Duodenal mucosa (tissue), 2 donors: ENCODE results near the gene DDAH2.
"Not testable (repeated sequence)": the region's sequence is repeated elsewhere in the genome, so short reads cannot be mapped to it uniquely, and the experiment has no call there.

ENCODE experiments used
- H3K27ac ChIP-seq: one replicate; pipeline ENCODE4 v1.7.0; 2013; ENCODE audit warnings: low read depth, low read length
- H3K27me3 ChIP-seq, 2 donors: one replicate each; pipeline ENCODE4 v1.7.0; 2013; ENCODE audit warnings: low read length in 2 of 2, control low read depth in 1 of 2; ENCODE audit not compliant: insufficient read depth in 2 of 2, control insufficient read depth in 1 of 2
- H3K36me3 ChIP-seq, 2 donors: one replicate each; pipeline ENCODE4 v1.7.0; 2013; ENCODE audit warnings: low read length in 2 of 2, control low read depth in 1 of 2; ENCODE audit not compliant: insufficient read depth in 2 of 2, control insufficient read depth in 1 of 2
- H3K4me1 ChIP-seq, 2 donors: one replicate each; pipeline ENCODE4 v1.7.0; 2013; ENCODE audit warnings: low read length in 2 of 2, control low read depth in 1 of 2; ENCODE audit not compliant: insufficient read depth in 2 of 2, control insufficient read depth in 1 of 2
- H3K4me3 ChIP-seq, 2 donors: one replicate each; pipeline ENCODE4 v1.7.0; 2013; ENCODE audit warnings: low read length in 2 of 2, low read depth in 1 of 2
- H3K9ac ChIP-seq, 2 donors: one replicate each; pipeline ENCODE4 v1.7.0; 2013; ENCODE audit warnings: low read length in 2 of 2, low read depth in 1 of 2
- H3K9me3 ChIP-seq, 2 donors: one replicate each; pipeline ENCODE4 v1.7.0; 2013; ENCODE audit warnings: low read length in 2 of 2, control low read depth in 1 of 2; ENCODE audit not compliant: control insufficient read depth in 1 of 2

The DDAH2 gene

GRCh38 chr6:31713991-31714684, 15.0 kb downstream of the DDAH2 start:
- H3K9ac ChIP-seq, result no peak overlapping the region
- H3K9me3 ChIP-seq, result no peaks in the 10 kb centered on the region
- no peak overlapping the region for H3K27ac ChIP-seq
- H3K4me1 ChIP-seq, result peaks cover 27 to 46% of the 10 kb centered on the region in 2 donors
- no peaks in the 10 kb centered on the region for H3K36me3 ChIP-seq
- H3K4me3 ChIP-seq, result no peak overlapping the region
- no peaks in the 10 kb centered on the region for H3K27me3 ChIP-seq

GRCh38 chr6:31713465-31713864, 15.6 kb downstream of the DDAH2 start:
- H3K4me3 ChIP-seq, result no peak overlapping the region

GRCh38 chr6:31712296-31712695, 16.8 kb downstream of the DDAH2 start:
- H3K9ac ChIP-seq, result no peak overlapping the region
- H3K4me1 ChIP-seq, result peaks cover 16 to 28% of the 10 kb centered on the region in 2 donors
- H3K27ac ChIP-seq, result no peak overlapping the region
- no peak overlapping the region for H3K4me3 ChIP-seq
- H3K27me3 ChIP-seq, result no peaks in the 10 kb centered on the region
- H3K9me3 ChIP-seq, result no peaks in the 10 kb centered on the region
- no peaks in the 10 kb centered on the region for H3K36me3 ChIP-seq

More at GRCh38 chr6:31713465-31713864, 15.6 kb downstream of the DDAH2 start:
- Histone ChIP-seq H3K27me3 (no peaks in the 10 kb centered on the region), H3K27ac (no peak overlapping the region), H3K9me3 (no peaks in the 10 kb centered on the region), H3K4me1 (peaks cover 21 to 39% of the 10 kb centered on the region in 2 donors), H3K36me3 (no peaks in the 10 kb centered on the region), H3K9ac (no peak overlapping the region)

- Histone ChIP-seq H3K4me1 (peaks cover 16 to 28% of the 10 kb centered on the region in 2 donors), H3K27me3 (no peaks in the 10 kb centered on the region), H3K9me3 (no peaks in the 10 kb centered on the region), H3K36me3 (no peaks in the 10 kb centered on the region), H3K4me3 (no peak overlapping the region), H3K9ac (no peak overlapping the region), H3K27ac (no peak overlapping the region)
Observed at GRCh38 chr6:31711233-31711632, 17.9 kb downstream of the DDAH2 start.

- no peak overlapping the region for H3K4me3 ChIP-seq
Observed at GRCh38 chr6:31710523-31711219, 18.4 kb downstream of the DDAH2 start.

GRCh38 chr6:31709157-31709556, 19.9 kb downstream of the DDAH2 start:
- peaks cover 15 to 26% of the 10 kb centered on the region in 2 donors for H3K4me1 ChIP-seq
- not testable (repeated sequence) for H3K9ac ChIP-seq, H3K27ac ChIP-seq, H3K4me3 ChIP-seq, H3K36me3 ChIP-seq, H3K9me3 ChIP-seq, H3K27me3 ChIP-seq

More at GRCh38 chr6:31710523-31711219, 18.4 kb downstream of the DDAH2 start:
- Histone ChIP-seq H3K27me3 (no peaks in the 10 kb centered on the region), H3K9me3 (no peaks in the 10 kb centered on the region), H3K9ac (no peak overlapping the region), H3K4me1 (peaks cover 16 to 28% of the 10 kb centered on the region in 2 donors), H3K36me3 (no peaks in the 10 kb centered on the region), H3K27ac (no peak overlapping the region)

GRCh38 chr6:31708224-31708623, 20.9 kb downstream of the DDAH2 start:
- Histone ChIP-seq H3K36me3 (no peaks in the 10 kb centered on the region), H3K4me1 (peaks cover 10 to 18% of the 10 kb centered on the region in 2 donors), H3K4me3 (no peak overlapping the region), H3K9ac (no peak overlapping the region), H3K9me3 (no peaks in the 10 kb centered on the region), H3K27me3 (no peaks in the 10 kb centered on the region), H3K27ac (no peak overlapping the region)

GRCh38 chr6:31707701-31708100, 21.4 kb downstream of the DDAH2 start:
- H3K4me3 ChIP-seq, result no peak overlapping the region
- H3K27ac ChIP-seq, result no peak overlapping the region
- H3K9ac ChIP-seq, result no peak overlapping the region
- H3K4me1 ChIP-seq, result peaks cover 10 to 18% of the 10 kb centered on the region in 2 donors
- no peaks in the 10 kb centered on the region for H3K36me3 ChIP-seq
- no peaks in the 10 kb centered on the region for H3K9me3 ChIP-seq
- no peaks in the 10 kb centered on the region for H3K27me3 ChIP-seq

GRCh38 chr6:31706599-31706998, 22.5 kb downstream of the DDAH2 start, which contains the start of gene LY6G6F:
Gene LY6G6F (plus strand): TSS chr6:31706866. CDS start chr6:31706907, 41 bp downstream.
- Histone ChIP-seq H3K27ac (no peak within 1 kb of the TSS), H3K36me3 (no peaks in the 10 kb centered on the region), H3K9me3 (no peaks in the 10 kb centered on the region), H3K4me3 (no peak within 1 kb of the TSS), H3K9ac (no peak within 1 kb of the TSS), H3K4me1 (peaks cover 12 to 16% of the 10 kb centered on the region in 2 donors), H3K27me3 (no peaks in the 10 kb centered on the region)

GRCh38 chr6:31705931-31706330, 23.2 kb downstream of the DDAH2 start:
- Histone ChIP-seq H3K9ac (no peak overlapping the region), H3K36me3 (peaks cover 0 to under 1% of the 10 kb centered on the region in 2 donors), H3K27me3 (no peaks in the 10 kb centered on the region), H3K9me3 (no peaks in the 10 kb centered on the region), H3K4me1 (peaks cover 13 to 16% of the 10 kb centered on the region in 2 donors), H3K27ac (no peak overlapping the region), H3K4me3 (no peak overlapping the region)
